NCI-H2196 (cell line): ENCODE measurements around the gene LCE3C.
"Not testable (repeated sequence)": the region's sequence is repeated elsewhere in the genome, so short reads cannot be mapped to it uniquely, and the experiment has no call there.

ENCODE experiments used
- DNase-seq: peaks from one replicate; lab custom pipeline; 2025; ENCODE audit not compliant: unreplicated experiment; lab: John Stamatoyannopoulos, UW

The LCE3C gene, protein sequence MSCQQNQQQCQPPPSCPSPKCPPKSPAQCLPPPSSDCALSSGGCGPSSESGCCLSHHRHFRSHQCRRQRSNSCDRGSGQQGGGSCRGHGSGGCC

DNA sequence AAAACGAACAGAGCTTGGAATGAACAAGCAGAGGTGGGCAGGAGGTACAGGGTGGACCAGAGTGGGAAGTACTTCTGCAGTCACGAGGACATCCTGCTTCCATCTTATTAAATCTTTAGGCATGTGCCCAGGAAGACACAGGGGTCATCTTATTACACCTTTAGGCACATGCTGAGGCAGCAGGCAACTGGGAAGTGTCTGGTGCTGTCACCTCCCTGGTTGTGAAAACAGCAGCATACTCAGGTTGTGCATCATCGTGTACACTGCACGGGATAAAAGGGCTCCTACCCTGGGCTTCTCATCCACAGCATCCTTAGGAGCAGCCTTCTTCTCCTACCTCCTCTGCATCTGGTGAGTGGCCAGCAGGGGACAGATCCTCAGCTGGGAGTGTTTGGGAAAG, at the start of gene LCE3C:
Gene LCE3C (plus strand): TSS at position 301 of the 400 bp plus-strand sequence. CDS start 498 bp downstream, outside the sequence.
- no peak for DNase-seq

DNA sequence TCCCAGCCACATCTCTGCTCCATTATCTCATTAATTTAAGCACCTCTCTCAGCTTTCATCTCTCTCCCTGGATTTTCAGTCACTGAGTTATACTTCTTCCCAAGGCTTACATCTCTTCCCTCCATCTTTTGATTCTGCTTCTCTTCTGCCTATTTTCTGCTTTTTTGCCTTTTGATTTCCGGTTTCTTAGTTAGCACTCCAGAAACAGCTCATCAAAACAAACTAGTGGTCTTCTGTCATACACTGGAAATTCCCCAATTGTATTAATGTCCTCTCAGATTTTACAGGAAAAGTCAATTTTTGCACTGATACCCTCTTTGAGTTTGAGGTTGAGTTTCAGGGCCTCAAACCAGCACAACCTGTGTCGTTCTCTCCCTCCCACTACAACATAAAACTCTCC, 34.9 kb upstream of the LCE3C start:
- DNase-seq, result no peak

DNA sequence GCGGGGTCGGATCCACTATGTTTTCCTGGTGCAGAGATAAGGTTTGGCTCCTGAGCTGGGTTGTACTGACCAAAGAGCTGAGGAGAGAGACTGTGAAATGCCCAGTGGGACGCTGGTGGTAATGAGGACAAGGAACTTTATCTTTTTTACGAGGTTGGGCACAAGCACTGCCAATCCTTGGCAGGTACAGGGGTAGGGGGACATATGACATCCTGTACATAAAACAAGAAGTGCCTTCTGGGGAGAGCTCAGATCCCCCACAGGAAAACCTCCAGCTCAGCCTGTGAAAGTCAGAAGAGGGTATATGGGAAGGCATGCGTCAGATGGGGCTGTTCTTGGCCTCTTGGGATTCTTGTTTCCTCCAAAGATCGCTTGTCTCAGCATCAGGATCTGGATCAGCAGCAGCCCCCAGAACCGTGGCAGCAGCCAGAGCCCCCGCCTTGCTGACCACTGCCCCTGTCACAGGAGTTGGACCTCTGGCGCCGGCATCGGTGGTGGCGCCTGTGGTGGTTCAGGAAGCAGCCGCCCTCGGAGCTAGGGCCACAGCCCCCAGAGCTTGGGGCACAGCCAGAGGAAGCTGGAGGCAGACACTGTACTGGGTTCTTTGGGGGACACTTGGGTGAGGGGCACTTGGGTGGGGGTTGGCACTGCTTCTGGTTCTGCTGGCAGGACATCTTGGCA, 34.4 kb upstream of the LCE3C start:
- DNase-seq, result no peak

DNA sequence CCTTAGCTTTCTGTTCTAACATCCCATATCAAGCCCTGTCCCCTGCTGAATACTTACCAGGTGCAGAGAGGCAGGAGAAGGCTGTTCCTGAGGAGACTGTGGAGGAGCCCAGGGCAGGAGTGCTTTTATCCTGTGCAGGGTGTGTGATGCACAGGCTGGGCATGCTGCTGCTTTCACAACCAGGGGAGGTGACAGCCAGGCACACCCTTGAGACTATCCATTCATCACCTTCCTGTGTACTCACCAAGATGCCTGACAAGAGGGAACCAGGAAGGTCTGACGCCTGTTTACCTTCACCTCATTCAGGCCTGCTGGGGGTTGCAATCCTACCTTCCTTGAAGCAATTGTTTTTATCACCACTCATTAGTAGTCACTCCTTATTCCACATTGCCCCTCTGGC, 33.4 kb upstream of the LCE3C start, which contains the start of gene LCE3E:
Gene LCE3E (minus strand): TSS at position 100 of the 400 bp plus-strand sequence. CDS start 572 bp downstream, outside the sequence.
- DNase-seq, result no peak

DNA sequence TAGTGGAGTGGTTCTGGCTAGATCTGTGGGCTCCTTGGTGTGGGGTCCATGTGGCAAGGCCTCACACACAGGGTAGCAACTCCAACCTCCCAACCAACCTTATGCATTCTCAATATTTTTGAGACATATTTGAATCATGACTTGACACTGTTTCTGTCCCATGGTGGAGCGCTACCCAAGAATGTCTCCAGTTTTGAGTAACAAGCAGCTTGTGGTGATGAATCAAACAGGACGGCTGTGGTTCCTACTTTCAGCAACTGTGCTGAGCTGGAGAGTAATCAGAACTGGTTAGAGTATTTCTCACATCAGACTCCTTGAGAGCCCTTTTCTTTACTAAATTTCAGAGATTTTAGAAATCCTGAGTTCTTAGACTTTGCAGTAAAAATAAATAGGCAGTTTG, 22.9 kb upstream of the LCE3C start:
- DNase-seq, result no peak

DNA sequence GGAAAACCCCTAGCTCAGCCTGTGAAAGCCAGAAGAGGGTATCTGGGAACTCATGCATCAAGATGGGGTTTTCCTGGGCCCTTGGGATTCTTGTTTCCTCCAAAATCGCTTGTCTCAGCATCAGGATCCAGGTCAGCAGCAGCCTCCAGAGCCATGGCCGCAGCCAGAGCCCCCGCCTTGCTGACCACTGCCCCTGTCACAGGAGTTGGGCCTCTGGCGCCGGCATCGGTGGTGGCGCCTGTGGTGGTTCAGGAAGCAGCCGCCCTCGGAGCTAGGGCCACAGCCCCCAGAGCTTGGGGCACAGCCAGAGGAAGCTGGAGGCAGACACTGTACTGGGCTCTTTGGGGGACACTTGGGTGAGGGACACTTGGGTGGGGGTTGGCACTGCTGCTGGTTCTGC, 20.5 kb upstream of the LCE3C start:
- not testable (repeated sequence) for DNase-seq

DNA sequence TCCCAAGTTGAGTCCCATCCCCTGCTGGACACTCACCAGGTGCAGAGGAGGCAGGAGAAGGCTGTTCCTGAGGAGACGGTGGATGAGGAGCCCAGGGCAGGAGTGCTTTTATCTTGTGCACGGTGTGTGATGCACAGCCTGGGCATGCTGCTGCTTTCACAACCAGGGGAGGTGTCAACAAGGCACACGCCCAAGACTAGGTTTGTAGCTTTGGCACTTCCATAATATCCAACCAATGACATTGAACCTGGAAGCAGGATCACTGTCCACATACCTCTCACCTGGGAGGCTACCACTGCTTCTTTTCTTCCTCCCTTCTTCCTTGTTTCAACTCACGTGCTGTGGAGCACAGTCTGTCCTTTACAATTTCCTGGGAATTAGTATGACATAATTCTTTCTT, 19.6 kb upstream of the LCE3C start, which contains the start of gene LCE3D:
Gene LCE3D (minus strand): TSS at position 84 of the 400 bp plus-strand sequence. CDS start 580 bp downstream, outside the sequence.
- no peak for DNase-seq

DNA sequence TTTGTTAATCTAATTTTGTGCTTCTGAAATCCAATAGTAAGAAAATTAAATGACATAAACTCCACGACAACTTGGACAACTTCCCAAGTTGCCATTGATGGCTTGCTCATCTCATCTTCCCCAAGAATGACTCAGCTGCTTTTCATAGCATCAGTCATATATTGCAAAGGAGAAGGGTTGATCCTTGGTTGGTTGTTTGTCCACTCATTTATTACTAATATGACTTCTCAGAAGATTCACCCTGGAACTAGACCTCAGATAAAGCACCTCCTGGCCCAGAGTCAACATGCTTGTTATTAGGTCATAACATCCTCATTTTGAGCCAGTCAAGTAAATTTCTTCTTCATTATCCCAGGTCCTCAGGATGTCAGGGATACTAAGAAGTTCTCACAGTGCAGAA, 17.4 kb upstream of the LCE3C start:
- no peak for DNase-seq

DNA sequence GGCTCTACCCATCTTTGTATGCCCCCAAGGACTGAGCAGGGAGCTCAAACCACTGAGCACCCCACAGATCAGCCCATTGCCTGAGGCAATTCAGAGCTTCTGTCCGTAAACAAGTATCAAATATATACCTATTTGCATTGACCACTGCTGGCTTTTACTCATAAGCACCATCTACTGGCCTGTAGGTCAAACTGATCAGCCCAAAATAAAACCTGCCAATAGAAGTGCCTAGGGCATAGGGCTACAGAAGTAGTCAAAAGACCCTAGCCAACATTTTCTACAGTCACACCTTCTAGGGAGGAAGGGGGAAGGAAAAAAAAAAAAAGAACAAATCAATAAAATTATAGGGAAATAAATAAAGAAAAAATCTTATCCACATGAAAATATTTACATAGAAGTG, 14.4 kb upstream of the LCE3C start:
- no peak for DNase-seq

DNA sequence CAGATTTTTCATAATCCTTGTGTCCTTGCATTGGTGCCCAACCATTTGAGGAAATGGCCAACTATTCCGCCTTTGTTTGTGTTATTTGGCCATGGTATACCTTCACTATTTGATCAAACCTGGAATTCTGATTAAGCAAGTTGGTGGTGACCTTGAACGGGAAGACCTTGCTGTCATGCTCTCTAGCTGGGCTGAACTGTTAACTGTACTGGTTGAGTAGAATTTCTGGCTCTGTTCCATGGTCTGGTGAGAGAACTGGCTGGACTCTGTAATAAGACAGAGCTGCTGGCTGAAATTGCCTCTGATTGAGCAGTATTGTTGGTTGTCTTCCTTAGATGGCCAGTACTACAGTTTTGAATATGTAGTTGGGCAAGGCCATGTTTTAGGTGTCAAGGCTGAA, 3.0 kb upstream of the LCE3C start:
- no peak for DNase-seq

DNA sequence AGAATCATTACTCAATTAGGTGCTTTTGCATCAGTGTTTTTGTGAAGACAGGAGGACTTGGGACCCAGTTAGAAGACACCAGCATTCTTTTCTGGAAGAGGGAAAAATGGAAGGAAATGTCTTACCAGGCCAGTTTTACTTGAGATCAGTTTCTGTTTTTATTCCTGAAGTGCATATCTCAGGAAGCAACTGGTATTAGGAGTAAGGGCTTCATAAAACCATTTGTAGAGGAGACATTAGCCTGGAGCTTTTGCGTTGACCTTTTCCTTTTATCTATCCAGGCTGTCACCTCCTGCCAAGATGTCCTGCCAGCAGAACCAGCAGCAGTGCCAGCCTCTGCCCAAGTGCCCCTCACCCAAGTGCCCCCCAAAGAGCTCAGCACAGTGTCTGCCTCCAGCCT, 13.5 kb downstream of the LCE3C start, which contains the start of gene LCE3B:
Gene LCE3B (plus strand): TSS at position 301 of the 400 bp plus-strand sequence. CDS start 0 bp downstream, at position 301.
- DNase-seq, result no peak

DNA sequence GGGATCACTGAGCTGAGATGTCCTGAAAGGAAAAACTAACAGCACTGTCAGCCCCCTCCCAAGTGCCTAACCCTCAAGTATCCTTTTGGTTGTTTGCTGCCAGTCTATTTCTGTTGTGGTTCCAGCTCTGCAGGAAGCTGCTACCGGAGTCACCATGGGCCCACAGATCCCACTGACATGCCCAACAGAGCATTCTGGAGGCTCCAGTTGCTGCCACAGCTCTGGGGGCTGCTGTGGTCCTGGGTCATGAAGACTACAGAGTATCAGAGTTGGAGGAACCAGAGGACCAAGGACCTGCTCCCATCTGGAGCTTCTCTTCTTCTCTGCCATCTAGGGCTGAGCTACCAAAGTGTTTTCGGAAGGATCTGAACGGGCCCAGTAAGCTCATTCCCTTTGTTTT, 22.0 kb downstream of the LCE3C start:
- DNase-seq, result no peak

DNA sequence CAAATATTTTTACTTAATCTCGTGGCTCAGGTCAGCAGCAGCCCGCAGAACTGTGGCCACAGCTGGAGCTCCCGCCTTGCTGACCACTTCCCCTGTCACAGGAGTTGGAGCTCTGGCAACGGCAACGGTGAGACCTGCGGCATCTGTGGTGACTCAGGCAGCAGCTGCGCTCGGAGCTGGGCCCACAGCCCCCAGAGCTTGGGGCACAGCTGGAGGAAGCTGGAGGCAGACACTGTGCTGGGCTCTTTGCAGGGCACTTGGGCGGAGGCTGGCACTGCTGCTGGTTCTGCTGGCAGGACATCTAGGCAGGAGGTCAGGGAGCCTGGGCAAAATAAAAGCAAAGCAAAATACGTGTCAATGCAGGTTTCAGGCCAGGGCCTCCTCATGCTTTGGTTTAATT, 22.8 kb downstream of the LCE3C start, which contains the start of gene LCE3A:
Gene LCE3A (minus strand): TSS at position 301 of the 400 bp plus-strand sequence. CDS start 0 bp downstream, at position 301.
- DNase-seq, result no peak

DNA sequence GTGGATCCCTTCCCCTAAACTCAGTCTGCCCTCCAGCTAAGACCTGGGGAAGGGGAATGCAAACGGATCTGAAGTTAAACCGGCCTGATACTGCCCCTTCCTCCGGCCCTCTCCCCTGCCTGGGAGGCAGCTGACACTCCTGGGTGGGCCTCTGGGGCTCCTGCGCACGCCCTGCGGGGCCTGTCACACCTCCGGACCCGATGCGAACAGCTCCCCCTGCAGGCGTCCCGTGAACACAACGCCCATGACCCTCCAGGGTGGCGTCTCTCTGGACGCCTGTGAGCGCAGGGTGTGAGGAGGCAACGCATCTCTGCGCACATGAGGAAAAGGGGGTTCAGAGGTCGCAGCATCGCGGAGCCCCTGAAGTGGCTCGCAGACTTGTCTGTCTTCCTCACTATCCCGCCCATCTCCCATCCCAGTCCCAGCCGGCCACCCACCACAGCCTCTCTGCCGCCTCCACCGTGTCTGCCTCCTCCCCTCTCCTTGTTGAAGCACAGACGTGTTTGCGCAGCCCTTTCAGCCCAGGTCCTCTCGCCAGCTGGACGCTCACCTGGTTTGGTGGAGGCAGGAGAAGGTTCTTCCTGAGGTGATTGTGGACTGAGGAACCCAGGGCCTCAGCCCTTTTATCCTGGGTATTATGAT, 23.3 kb downstream of the LCE3C start:
- DNase-seq, result no peak

DNA sequence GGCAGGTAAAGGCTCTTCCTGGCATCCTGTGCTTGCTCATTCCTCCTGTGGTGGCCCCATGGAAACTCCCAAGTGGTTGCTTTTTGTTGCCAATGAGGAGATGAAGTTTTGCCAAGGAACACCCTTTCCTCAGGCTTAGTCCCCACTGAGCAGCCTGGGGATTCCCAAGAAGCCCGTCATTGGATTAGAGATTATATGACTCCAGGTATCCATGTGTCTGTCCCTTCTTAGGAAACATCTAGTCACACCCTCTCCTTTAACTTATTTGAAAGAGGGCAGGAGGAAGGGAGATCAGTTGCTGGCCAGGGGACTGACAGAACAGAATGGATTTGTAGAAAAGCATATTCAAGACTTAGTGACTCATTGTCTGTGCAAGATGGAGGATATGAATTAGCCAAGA, 26.7 kb downstream of the LCE3C start:
- no peak for DNase-seq

DNA sequence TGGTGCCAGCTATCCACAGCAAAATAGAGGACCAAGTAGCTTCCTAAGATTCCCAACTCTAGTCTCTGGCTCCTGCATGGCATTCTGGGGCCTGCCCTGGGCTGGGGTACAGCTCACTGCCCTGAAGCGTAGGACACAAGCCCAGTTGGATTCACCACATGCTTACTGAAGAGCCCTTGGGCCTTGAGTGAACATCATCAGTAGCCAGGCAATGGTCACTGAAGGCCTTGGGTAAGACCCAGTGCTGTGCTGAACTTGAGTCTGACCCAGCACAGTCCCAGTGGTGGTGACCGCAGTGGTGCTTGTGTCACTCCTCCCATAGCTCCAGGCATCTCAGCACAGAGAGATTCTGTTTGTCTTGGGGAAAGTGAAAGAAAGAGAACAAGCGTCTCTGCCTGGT, 30.6 kb downstream of the LCE3C start:
- DNase-seq, result no peak

DNA sequence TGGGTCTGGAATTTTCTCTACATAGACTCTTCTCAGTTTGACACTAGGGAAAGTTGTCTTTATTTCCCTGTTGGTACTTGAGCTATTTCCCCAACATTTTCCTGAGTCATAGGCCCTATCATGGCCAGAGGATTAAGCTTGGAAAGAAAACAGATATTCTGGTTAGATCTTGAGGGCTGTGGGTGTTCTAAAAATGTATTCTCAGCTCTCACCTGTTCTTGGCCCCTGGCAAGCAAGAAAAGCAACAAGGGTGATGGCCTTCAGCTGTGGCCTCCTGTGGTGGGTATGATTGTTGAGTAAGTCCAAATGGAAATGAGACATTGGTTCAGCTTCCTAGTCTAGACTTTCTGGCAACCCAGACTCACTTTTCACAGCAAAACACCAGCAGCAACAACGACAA, 40.3 kb downstream of the LCE3C start:
- DNase-seq, result no peak

DNA sequence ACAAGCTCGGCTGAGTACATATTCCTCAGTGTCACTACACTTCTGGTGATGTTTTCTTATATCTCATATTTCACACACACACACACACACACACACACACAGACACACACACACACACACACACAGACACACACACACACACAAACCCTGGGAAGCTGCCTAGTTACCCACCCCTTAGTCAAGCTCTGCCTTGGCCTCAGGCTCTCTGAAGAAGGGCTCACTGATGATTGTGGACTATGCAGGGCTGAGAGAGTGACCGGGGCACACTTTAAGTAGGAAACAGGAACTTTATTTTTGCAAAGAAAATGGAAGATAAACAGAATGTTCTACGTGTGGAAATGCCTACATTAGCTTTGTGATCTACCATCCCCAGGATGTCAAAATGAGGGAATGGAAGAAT, 43.9 kb downstream of the LCE3C start:
- DNase-seq, result no peak

DNA sequence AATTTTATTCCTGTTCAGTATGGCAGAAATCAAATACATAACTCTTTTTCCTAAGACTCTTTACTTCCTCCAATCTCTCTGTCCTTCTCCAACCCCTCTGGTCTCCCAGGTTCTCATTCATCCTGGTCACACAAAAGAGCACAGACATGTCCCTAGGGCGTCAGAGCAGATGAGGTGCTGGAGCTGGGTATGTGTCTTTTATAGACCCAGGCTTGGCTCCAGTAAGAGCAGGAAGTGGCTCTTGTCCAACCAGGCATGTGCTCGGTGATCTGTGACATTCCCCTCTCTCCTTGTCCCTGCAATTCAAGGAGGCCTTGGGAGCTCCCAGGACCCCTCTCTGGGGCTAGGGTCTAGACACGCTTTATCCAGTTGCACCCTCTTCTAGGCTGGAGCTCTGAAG, 45.1 kb downstream of the LCE3C start:
- no peak for DNase-seq

DNA sequence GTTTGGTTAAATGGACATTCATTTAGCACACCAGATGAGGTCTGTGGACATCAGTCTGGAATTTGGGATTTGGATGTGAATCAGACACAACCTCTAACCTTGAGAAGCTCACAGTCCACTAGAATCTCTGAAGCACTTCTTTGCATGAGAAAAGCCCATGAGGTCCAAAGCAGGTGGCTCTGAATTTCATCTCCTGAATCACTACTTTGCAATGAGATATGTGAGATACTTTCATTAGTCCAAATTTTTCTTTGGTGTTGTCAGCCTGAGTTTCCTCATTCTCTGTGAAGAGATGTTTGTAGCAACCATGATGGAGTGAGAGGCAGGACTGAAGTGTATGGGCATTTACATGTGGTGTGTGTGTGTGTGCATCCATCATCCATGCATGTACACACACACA, 46.6 kb downstream of the LCE3C start:
- no peak for DNase-seq
